ENCODE data around the gene IGFALS.

IGFALS gene

GRCh38 chr16:1762879-1763520 is 30.5 kb downstream of the IGFALS start:
- Histone ChIP-seq H2AFZ (ENCODE audit: low read length) (no peak overlapping the region), H3K36me3 (replicated peaks; ENCODE audit: insufficient read depth, low read length) (no peaks in the 10 kb centered on the region), H3K9me3 (replicated peaks; ENCODE audit: insufficient read depth, low read length) (no peaks in the 10 kb centered on the region), H3K4me3 (ENCODE audit: low read length) (no peak overlapping the region), H3K9me2 (replicated peaks; ENCODE audit: insufficient read depth, low read length) (no peaks in the 10 kb centered on the region), H3K27ac (ENCODE audit: low read length) (no peak overlapping the region), H3K27me3 (replicated peaks; ENCODE audit: insufficient read depth, low read length) (no peaks in the 10 kb centered on the region), H4K20me1 (ENCODE audit: insufficient read depth, low read length) (no peaks in the 10 kb centered on the region), H3K9ac (ENCODE audit: low read length) (no peak overlapping the region), H3K79me2 (ENCODE audit: low read length) (no peaks in the 10 kb centered on the region), H3K4me1 (ENCODE audit: low read length) (no peaks in the 10 kb centered on the region), H3K4me2 (ENCODE audit: low read depth, low read length) (no peak overlapping the region), H3F3A (ENCODE audit: insufficient read depth, low read length) (no peaks in the 10 kb centered on the region)
- TF ChIP-seq EZH2phosphoT487 (IDR thresholded peaks at IDR 0.05; ENCODE audit: low read length) (no peak), CTCF (IDR thresholded peaks at IDR 0.05; ENCODE audit: low read length) (no peak), EZH2 (optimal IDR thresholded peaks at IDR 0.05; ENCODE audit: low read depth, low read length) (no peak)
- DNase-seq: no peak

GRCh38 chr16:1762196-1762878 is 31.2 kb downstream of the IGFALS start:
- Histone ChIP-seq H3K4me1 (ENCODE audit: low read length) (no peaks in the 10 kb centered on the region), H3K27me3 (replicated peaks; ENCODE audit: insufficient read depth, low read length) (no peaks in the 10 kb centered on the region), H3K4me3 (ENCODE audit: low read length) (no peak overlapping the region), H4K20me1 (ENCODE audit: insufficient read depth, low read length) (no peaks in the 10 kb centered on the region), H3K9me3 (replicated peaks; ENCODE audit: insufficient read depth, low read length) (no peaks in the 10 kb centered on the region), H3F3A (ENCODE audit: insufficient read depth, low read length) (no peaks in the 10 kb centered on the region), H3K79me2 (ENCODE audit: low read length) (no peaks in the 10 kb centered on the region), H3K27ac (ENCODE audit: low read length) (no peak overlapping the region), H3K36me3 (replicated peaks; ENCODE audit: insufficient read depth, low read length) (no peaks in the 10 kb centered on the region), H3K9me2 (replicated peaks; ENCODE audit: insufficient read depth, low read length) (no peaks in the 10 kb centered on the region), H3K4me2 (ENCODE audit: low read depth, low read length) (no peak overlapping the region), H2AFZ (ENCODE audit: low read length) (no peak overlapping the region), H3K9ac (ENCODE audit: low read length) (no peak overlapping the region)
- TF ChIP-seq EZH2phosphoT487 (IDR thresholded peaks at IDR 0.05; ENCODE audit: low read length): no peak
- TF ChIP-seq CTCF (IDR thresholded peaks at IDR 0.05; ENCODE audit: low read length): no peak
- no peak for TF ChIP-seq EZH2 (optimal IDR thresholded peaks at IDR 0.05; ENCODE audit: low read depth, low read length)
- no peak for DNase-seq

GRCh38 chr16:1761751-1762150 is 31.8 kb downstream of the IGFALS start:
- H2AFZ ChIP-seq (ENCODE audit: low read length): no peak overlapping the region
- H3K4me3 ChIP-seq (ENCODE audit: low read length): no peak overlapping the region
- TF ChIP-seq EZH2phosphoT487 (IDR thresholded peaks at IDR 0.05; ENCODE audit: low read length): no peak
- no peak for TF ChIP-seq EZH2 (optimal IDR thresholded peaks at IDR 0.05; ENCODE audit: low read depth, low read length)
- TF ChIP-seq CTCF (IDR thresholded peaks at IDR 0.05; ENCODE audit: low read length): no peak
- H4K20me1 ChIP-seq (ENCODE audit: insufficient read depth, low read length): no peaks in the 10 kb centered on the region
- H3K4me2 ChIP-seq (ENCODE audit: low read depth, low read length): no peak overlapping the region
- no peak overlapping the region for H3K27ac ChIP-seq (ENCODE audit: low read length)
- no peaks in the 10 kb centered on the region for H3K9me2 ChIP-seq (replicated peaks; ENCODE audit: insufficient read depth, low read length)
- no peaks in the 10 kb centered on the region for H3F3A ChIP-seq (ENCODE audit: insufficient read depth, low read length)
- no peak overlapping the region for H3K9ac ChIP-seq (ENCODE audit: low read length)
- no peak for DNase-seq
- H3K79me2 ChIP-seq (ENCODE audit: low read length): no peaks in the 10 kb centered on the region
- no peaks in the 10 kb centered on the region for H3K4me1 ChIP-seq (ENCODE audit: low read length)
- H3K36me3 ChIP-seq (replicated peaks; ENCODE audit: insufficient read depth, low read length): no peaks in the 10 kb centered on the region
- H3K27me3 ChIP-seq (replicated peaks; ENCODE audit: insufficient read depth, low read length): no peaks in the 10 kb centered on the region
- H3K9me3 ChIP-seq (replicated peaks; ENCODE audit: insufficient read depth, low read length): no peaks in the 10 kb centered on the region

All from MM.1S (cell line).